ENCODE results near the gene DDX27. TPM values are rescaled to one million over a fixed set of nuclear protein-coding genes. Genes with fewer than 3 reads are reported as not detected.
A peak's percentile ranks its signal among the peaks of the same experiment; 100 is the strongest.

The DDX27 gene
- total and polyA plus RNA-seq, 2 of the 13 experiments (the other 11 are each of a cell fraction or from before 2014, with no cell fraction given): 42.6 to 72.8 TPM

DNA sequence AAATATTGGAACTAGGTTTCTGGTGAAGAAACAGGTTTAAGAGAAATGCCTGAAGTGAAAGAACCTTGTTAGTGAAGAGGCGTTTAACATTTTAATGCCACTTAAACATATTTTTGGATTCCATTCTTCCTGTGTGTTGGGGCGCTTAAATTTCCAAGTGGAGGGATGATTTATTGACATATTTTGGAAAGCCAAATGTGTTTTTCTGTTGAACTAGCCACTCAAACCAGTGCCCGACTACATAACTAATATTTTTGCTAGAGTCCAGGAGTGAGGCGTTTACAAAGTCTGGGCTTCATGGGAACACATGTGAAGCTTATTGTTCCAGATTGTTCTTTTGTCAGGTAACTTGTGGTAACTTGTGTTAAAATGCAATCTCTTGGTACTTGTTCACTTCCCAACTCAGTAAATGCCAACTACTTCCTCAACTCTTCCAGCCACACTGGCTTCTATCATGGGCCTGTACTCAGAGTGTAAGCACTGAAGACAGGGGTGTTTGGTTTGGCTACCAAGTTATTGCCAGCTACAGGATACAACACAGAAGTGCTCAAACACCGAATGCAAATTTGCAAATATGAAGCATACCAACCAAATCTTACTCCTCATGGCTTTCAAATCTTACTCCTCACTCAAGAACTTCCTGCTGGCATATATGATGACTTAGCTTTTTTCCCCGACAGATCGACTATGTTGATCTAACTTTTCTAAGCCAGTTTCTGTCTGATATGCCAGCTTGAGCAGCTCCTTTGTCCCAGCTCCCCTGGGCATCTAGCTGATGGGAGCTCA, 60.7 kb downstream of the DDX27 start (continued):
- TF ChIP-seq SNAPC2 (CRISPR knock-in tag; IDR thresholded peaks at IDR 0.05) (no peak), MEIS1 (CRISPR knock-in tag; IDR thresholded peaks at IDR 0.05; ENCODE audit: borderline replicate concordance) (no peak), KLF13 (CRISPR knock-in tag; IDR thresholded peaks at IDR 0.05) (no peak), MED13 (CRISPR knock-in tag; IDR thresholded peaks at IDR 0.05) (0 out of 2 replicates have a peak, but pooled peaks have one; percentile 3), ZNF17 (CRISPR knock-in tag; IDR thresholded peaks at IDR 0.05) (no peak), ZNF136 (CRISPR knock-in tag; IDR thresholded peaks at IDR 0.05; ENCODE audit: low read depth) (no peak), NFE2L1 (CRISPR knock-in tag; IDR thresholded peaks at IDR 0.05; ENCODE audit: borderline replicate concordance) (no peak), HDAC2 (CRISPR knock-in tag; IDR thresholded peaks at IDR 0.05) (no peak; the same call in 1 of the 2 replicates), ARHGAP35 (CRISPR knock-in tag; IDR thresholded peaks at IDR 0.05; ENCODE audit: borderline replicate concordance) (no peak), PTBP1 (IDR thresholded peaks at IDR 0.05; ENCODE audit: low read depth, low read length, poor library complexity, severe bottlenecking) (no peak), SP5 (CRISPR knock-in tag; IDR thresholded peaks at IDR 0.05; ENCODE audit: borderline replicate concordance, low read depth) (no peak), KMT2B (CRISPR knock-in tag; IDR thresholded peaks at IDR 0.05) (0 out of 2 replicates have a peak, but pooled peaks have one; percentile 25), POLR2G (IDR thresholded peaks at IDR 0.05; ENCODE audit: low read depth, low read length) (peak; percentile 5), ZNF552 (CRISPR knock-in tag; IDR thresholded peaks at IDR 0.05; ENCODE audit: borderline replicate concordance) (no peak; the same call in 1 of the 2 replicates), EHMT2 (IDR thresholded peaks at IDR 0.05; ENCODE audit: borderline replicate concordance, low read depth, low read length) (no peak), KDM6A (CRISPR knock-in tag; IDR thresholded peaks at IDR 0.05; ENCODE audit: low read depth) (no peak), PHF21A (CRISPR knock-in tag; IDR thresholded peaks at IDR 0.05) (0 out of 2 replicates have a peak, but pooled peaks have one; percentile 58), FOXO1 (CRISPR knock-in tag; IDR thresholded peaks at IDR 0.05) (0 out of 2 replicates have a peak, but pooled peaks have one; percentile 34), ZBTB1 (CRISPR knock-in tag; IDR thresholded peaks at IDR 0.05; ENCODE audit: borderline replicate concordance) (no peak; the same call in 1 of the 2 replicates), TBX2 (CRISPR knock-in tag; IDR thresholded peaks at IDR 0.05; ENCODE audit: borderline replicate concordance) (no peak), ZNF431 (CRISPR knock-in tag; IDR thresholded peaks at IDR 0.05; ENCODE audit: borderline replicate concordance, low read depth) (no peak), BORCS8-MEF2B (CRISPR knock-in tag; IDR thresholded peaks at IDR 0.05) (no peak), ZSCAN30 (CRISPR knock-in tag; IDR thresholded peaks at IDR 0.05) (no peak), AHR (CRISPR knock-in tag; IDR thresholded peaks at IDR 0.05) (no peak)
- TF ChIP-seq, protein P1, sequence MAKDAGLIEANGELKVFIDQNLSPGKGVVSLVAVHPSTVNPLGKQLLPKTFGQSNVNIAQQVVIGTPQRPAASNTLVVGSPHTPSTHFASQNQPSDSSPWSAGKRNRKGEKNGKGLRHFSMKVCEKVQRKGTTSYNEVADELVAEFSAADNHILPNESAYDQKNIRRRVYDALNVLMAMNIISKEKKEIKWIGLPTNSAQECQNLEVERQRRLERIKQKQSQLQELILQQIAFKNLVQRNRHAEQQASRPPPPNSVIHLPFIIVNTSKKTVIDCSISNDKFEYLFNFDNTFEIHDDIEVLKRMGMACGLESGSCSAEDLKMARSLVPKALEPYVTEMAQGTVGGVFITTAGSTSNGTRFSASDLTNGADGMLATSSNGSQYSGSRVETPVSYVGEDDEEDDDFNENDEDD (CRISPR knock-in tag; IDR thresholded peaks at IDR 0.05; ENCODE audit: borderline replicate concordance): no peak
- TF ChIP-seq, protein P2, sequence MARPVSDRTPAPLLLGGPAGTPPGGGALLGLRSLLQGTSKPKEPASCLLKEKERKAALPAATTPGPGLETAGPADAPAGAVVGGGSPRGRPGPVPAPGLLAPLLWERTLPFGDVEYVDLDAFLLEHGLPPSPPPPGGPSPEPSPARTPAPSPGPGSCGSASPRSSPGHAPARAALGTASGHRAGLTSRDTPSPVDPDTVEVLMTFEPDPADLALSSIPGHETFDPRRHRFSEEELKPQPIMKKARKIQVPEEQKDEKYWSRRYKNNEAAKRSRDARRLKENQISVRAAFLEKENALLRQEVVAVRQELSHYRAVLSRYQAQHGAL (CRISPR knock-in tag; IDR thresholded peaks at IDR 0.05; ENCODE audit: not compliant biosample characterization): peak; percentile 16
- TF ChIP-seq, protein P3, sequence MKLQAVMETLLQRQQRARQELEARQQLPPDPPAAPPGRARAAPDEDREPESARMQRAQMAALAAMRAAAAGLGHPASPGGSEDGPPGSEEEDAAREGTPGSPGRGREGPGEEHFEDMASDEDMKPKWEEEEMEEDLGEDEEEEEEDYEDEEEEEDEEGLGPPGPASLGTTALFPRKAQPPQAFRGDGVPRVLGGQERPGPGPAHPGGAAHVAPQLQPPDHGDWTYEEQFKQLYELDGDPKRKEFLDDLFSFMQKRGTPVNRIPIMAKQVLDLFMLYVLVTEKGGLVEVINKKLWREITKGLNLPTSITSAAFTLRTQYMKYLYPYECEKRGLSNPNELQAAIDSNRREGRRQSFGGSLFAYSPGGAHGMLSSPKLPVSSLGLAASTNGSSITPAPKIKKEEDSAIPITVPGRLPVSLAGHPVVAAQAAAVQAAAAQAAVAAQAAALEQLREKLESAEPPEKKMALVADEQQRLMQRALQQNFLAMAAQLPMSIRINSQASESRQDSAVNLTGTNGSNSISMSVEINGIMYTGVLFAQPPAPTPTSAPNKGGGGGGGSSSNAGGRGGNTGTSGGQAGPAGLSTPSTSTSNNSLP (IDR thresholded peaks at IDR 0.05; ENCODE audit: low read depth, low read length): no peak
